Fibroblast of peridontal ligament (primary cell): ENCODE results near the gene ASPM.

Experiments
- DNase-seq: peaks from one replicate; pipeline ENCODE4 v3.0.0-alpha.2; 2010; ENCODE audit errors: extremely low read depth

Gene ASPM

GRCh38 chr1:197146101-197147095 is at the start of gene ASPM:
ASPM (minus strand) TSS chr1:197146669; CDS start chr1:197146437, 232 bp downstream.
- peak; percentile 93 for DNase-seq

DNA sequence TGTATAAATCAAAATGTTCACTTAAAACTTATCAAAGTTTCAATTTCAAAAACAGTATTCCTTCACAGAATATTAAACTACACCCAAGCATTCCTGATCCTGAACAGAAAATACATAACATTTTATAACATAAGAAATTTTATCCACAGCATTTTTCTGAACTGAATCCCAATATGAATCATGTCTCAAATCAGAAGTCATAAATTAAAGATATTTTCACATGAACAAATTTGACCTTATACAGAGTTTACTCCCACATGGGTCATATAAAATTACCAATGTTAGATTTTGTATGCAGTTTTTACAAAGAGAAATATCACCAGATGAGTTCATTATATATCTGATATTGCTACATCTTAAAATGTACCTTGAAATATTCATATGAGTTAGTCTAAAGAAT is 48.6 kb upstream of the ASPM start:
- peak; percentile 32 for DNase-seq

DNA sequence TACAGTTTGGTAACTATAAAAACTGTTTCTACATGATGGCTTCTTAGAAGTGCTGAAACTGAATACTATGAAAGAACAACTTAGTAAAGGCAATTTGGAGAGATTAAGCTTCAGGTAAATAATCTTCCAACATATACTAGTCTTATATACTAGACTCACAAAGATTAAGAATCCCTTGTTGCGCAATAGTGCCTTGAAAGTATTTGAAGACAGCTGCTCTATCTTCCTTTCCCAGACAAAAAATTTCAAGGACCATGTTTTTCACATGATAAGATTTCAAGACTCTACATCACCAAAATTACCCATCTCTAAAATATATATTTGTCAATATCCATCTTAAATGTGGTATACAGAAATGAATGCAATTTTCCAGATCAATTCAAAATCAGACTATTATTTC is 37.7 kb upstream of the ASPM start:
- DNase-seq = peak; percentile 28

DNA sequence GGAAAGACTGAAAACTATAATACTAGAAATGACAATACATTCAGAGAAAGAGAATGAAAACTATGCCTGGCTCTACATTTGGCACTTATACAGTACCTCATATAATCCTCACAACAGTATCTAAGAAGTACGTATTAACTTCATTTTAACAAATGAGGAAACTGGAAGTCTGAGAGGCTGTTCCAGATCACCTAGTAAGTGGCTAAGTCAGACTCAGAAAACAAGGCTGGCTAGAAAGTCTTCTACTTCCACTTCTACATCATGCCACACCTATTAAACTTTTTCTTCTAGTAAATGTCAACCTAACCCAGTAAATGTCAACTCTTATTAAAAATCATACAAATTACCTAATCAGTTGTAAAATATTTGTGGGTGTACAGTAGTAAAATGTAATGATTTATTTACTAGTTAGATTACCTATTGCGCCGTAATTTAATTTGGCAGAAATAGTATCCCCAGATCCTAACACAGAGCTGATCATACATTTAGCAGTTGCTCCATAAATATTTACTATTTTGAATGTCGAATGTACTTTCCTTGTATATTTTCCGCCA is 36.8 kb upstream of the ASPM start:
- DNase-seq = no peak

DNA sequence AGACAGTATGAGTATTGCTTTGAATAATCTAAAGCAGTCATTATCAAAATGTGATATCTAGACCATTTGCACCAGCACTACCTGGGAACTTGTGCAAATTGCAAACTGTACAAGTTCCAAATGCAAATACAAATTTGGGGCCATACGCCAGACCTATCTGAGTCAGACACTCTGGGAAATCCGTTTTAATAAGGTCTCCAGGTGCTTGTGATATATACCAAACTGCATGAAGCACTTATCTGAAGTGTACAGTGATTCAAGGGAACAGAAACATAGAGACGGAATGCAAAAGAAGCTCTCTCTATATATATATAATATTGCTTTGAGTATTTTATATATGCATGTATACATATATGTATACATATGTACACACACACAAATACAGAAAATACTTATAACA is 36.2 kb upstream of the ASPM start:
- no peak for DNase-seq

GRCh38 chr1:197181982-197182381 is 35.5 kb upstream of the ASPM start:
- no peak for DNase-seq

DNA sequence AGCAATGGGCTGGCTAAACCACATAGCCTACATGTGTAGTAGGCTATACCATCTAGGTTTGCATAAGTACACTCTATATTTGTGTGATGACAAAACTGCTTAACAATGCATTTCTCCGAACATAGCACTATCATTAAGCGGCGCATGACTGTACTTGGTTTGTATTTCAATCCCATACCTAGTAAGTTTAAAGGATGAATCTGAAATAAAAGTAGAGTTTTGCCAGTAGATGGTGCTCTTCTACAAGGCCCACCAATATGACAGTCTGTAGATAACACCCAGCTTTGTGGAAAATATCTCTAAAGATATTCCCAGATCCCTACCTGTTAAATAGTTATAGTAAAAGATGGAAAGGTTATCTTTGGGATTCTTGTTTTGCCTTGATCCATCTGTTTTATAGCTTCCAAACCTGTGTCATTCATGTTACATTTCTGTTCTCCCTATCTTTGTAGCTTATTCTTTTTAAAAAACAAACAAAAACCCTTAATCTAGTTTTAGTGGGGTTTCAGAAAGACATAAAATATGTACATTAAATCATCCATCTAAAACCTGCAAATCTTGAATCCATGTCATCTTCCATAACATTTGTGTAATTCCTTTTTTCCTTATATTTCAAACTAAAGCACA is 33.9 kb upstream of the ASPM start:
- DNase-seq = peak; percentile 87

DNA sequence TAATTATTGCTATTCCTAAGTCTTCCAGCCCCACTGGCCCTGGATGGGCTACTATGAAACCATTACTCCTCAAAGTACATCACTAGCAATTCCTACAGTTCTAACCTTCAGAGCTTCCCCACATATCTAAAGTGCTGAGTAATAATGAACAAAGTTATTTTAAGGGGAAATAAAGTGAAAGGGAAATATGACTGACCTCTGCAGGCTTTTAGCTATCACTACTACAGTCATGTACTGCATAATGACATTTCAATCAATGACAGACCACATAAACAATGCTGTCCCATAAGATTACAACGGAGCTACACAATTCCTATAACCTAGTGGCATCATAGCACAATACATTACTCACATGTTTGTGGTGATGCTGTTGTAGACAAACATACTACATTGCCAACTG is 32.5 kb upstream of the ASPM start:
- peak; percentile 86 for DNase-seq

GRCh38 chr1:197174818-197175217 is 28.3 kb upstream of the ASPM start:
- no peak for DNase-seq

- peak; percentile 62 for DNase-seq
Observed at GRCh38 chr1:197173571-197174507, 27.4 kb upstream of the ASPM start.

GRCh38 chr1:197171531-197171930 is 25.1 kb upstream of the ASPM start:
- DNase-seq = peak; percentile 40

DNA sequence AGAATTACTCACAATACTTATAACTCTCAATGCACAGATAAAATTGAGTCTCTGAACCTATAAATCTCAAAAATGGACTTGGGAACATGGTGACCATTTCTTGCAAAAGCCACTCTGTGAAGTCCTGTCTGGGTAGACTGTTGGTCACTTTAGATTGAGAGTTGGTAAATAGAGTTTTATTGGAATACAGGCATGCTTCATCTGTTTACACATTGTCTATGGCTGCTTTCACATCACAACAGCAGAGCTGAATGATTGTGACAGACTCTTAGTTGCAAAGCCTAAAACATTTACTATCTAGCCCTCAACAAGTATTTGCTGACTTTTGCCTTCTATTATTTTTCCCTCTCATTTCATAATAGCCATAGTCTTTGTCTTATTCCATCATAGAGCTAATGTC is 24.1 kb upstream of the ASPM start:
- DNase-seq = no peak

DNA sequence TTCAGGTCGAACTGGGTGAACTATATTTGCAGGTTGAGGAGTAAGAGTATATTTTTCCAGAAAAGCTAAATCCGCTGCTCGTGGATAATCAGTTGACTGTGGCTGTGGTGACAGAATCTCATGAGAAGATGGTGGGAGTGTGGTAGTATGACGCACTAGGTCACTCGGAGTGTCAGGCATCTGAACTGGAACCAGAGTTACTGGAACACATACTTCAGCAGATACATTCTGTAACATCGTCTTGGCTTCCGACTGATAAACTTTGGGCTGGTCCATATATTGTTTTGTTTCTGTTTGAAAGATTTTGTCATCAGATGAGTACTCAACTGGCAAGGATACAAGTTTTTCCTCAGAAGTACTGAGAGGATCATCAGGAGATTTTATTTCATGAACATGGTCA is 13.0 kb upstream of the ASPM start:
- DNase-seq = no peak

DNA sequence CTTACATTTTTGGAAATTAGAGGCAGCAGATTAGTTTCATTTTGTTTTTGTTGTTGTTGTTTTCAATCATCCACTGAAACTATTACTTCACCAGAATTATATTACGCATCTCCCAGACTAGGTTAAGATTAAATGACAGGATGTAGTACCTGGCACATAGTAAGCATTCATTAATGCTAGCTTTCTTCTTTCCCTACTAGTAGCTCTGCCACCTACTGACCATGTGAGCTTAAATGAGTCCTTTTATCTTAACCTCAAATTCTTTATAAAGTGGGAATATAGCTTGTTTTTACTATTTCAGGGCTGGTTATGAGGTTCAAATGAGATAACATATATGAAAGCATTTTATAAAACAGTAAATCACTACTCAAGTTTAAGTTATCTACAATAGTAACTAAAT is 10.2 kb upstream of the ASPM start:
- DNase-seq = no peak

DNA sequence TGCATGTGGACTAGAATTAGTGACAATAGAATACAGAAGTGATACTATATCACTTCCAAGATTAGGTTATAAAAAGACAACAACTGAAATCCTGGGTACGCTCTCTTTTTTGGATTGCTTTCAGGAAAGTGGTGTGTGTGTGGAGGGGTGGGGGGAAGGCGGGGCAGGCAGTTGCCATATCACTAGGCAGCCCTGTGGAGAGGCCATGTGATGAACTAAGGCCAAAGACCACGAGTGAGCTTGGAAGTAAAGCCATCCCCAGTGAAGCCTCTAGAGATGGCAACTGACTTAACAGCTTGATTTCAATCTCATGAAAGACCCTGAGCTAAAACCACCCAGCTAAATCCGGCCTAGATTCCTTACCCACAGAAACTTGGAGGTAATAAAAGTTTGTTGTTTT is 6.2 kb upstream of the ASPM start:
- no peak for DNase-seq

DNA sequence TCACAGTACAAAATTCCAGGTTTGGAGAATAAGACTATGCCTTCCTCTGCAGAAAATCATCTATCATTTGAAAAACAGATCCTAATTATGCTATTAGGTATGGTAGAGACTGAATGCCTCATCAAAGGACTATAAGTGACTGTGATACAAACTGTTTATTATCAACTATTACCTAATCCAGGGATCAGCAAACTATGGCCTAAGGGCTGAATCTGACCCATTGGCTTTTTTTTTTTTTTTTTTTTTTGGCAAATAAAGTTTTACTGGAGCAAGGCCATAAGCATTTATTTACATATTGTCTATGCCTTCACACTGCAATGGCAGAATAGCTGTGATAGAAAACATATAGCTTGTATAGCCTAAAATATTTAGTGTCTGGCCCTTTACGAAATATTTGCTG is 4.7 kb upstream of the ASPM start:
- no peak for DNase-seq

DNA sequence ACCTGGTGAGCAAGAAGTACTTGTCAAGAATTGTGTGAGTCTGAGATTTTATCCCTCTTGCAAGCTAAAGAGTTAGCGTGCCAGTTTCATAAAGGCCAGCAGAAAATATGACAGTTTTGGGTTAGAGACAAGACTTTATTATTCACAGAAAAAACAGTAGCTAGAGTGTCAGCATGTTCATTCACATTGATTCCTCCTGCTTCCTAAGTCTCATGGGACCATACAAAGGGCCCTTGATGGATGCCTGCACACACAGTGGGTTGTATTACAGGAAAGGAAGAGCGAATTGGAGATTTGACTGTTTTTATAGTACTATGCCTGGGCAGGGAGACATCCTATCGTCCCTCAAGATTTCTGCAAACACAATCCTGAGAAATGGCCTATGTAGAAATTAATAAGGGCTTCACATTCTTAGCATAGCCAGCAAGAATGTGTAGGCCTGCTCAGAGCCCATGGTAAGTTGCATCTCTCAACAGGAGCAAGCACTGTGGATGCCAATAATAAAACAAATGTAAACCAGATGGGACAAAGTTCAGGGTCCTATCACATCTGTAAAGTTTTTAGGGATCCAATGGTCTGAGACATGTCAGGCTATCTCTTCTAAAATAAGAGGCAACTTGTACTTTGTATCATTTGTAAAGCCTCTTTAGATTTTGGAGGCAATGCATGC is 4.0 kb upstream of the ASPM start:
- peak; percentile 52 for DNase-seq

- no peak for DNase-seq
Observed at GRCh38 chr1:197149340-197149739, 2.9 kb upstream of the ASPM start.

GRCh38 chr1:197145446-197146024 is 934 bp downstream of the ASPM start:
- no peak for DNase-seq

- peak; percentile 39 for DNase-seq
Observed at GRCh38 chr1:197144570-197145325, 1.7 kb downstream of the ASPM start.
